ENCODE results near the gene ATG16L1.

GRCh38 chr2:233235977-233236376 is 15.5 kb upstream of the ATG16L1 start:
- no peak for TF ChIP-seq POLR2A (IDR thresholded peaks at IDR 0.05)
- TF ChIP-seq, protein P1, sequence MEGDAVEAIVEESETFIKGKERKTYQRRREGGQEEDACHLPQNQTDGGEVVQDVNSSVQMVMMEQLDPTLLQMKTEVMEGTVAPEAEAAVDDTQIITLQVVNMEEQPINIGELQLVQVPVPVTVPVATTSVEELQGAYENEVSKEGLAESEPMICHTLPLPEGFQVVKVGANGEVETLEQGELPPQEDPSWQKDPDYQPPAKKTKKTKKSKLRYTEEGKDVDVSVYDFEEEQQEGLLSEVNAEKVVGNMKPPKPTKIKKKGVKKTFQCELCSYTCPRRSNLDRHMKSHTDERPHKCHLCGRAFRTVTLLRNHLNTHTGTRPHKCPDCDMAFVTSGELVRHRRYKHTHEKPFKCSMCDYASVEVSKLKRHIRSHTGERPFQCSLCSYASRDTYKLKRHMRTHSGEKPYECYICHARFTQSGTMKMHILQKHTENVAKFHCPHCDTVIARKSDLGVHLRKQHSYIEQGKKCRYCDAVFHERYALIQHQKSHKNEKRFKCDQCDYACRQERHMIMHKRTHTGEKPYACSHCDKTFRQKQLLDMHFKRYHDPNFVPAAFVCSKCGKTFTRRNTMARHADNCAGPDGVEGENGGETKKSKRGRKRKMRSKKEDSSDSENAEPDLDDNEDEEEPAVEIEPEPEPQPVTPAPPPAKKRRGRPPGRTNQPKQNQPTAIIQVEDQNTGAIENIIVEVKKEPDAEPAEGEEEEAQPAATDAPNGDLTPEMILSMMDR (IDR thresholded peaks at IDR 0.05), result no peak

Data from esophagus squamous epithelium (tissue), 4 donors.